ENCODE data around the gene ITSN1.

DNA sequence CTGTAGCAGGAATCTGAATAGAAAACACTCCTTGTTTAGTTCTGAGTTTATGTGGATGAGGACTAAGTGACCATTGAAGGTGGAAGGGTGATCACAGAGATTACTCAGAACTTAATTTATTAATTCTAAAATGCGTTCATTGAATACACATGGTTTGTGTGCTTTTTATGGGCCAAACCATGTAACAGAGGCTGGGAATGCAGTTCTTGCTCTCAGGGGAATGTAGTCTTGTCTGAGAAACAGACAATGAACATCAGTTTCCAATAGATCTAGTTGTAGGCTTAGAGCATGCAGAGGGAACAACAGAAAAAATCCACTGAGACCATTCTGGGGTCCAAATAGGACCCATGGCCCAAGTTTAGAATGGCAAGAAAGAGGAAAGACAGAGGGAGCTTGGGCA lies 46.1 kb downstream of the ITSN1 start:
- TF ChIP-seq TAF1 (CRISPR knock-in tag; IDR thresholded peaks at IDR 0.05) (no peak), POLR2A (IDR thresholded peaks at IDR 0.05; ENCODE audit: insufficient read depth in 1 of 2, low read depth in 2 of 2, low read length in 2 of 2) (no peak), ZNF510 (CRISPR knock-in tag; IDR thresholded peaks at IDR 0.05; ENCODE audit: low read depth) (no peak)
- TF ChIP-seq, protein P1, sequence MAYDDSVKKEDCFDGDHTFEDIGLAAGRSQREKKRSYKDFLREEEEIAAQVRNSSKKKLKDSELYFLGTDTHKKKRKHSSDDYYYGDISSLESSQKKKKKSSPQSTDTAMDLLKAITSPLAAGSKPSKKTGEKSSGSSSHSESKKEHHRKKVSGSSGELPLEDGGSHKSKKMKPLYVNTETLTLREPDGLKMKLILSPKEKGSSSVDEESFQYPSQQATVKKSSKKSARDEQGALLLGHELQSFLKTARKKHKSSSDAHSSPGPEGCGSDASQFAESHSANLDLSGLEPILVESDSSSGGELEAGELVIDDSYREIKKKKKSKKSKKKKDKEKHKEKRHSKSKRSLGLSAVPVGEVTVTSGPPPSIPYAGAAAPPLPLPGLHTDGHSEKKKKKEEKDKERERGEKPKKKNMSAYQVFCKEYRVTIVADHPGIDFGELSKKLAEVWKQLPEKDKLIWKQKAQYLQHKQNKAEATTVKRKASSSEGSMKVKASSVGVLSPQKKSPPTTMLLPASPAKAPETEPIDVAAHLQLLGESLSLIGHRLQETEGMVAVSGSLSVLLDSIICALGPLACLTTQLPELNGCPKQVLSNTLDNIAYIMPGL (CRISPR knock-in tag; IDR thresholded peaks at IDR 0.05; ENCODE audit: borderline replicate concordance in 1 of 2, low read depth in 1 of 2) = no peak
- TF ChIP-seq, protein P2, sequence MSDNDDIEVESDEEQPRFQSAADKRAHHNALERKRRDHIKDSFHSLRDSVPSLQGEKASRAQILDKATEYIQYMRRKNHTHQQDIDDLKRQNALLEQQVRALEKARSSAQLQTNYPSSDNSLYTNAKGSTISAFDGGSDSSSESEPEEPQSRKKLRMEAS (IDR thresholded peaks at IDR 0.05) = no peak
